CD14-positive monocyte (primary cell): Measurements from ENCODE around the gene CRADD. TPM values are rescaled to one million over a fixed set of nuclear protein-coding genes. Genes with fewer than 3 reads are reported as not detected.

ENCODE experiments used
- DNase-seq, 3 donors: peaks; one replicate each; pipeline ENCODE4 v3.0.0-alpha.2; 2011 to 2022
- H2AFZ ChIP-seq: 2 replicates; pipeline ENCODE4 v1.6.0; 2012; ENCODE audit warnings: mild to moderate bottlenecking, low read depth, low read length, inconsistent platforms; ENCODE audit not compliant: insufficient read depth, poor library complexity, severe bottlenecking
- H3K27ac ChIP-seq, 2 donors: 1 replicate in 1 of 2; 2 replicates in 1 of 2; pipeline ENCODE4 v1.5.1; 2012 to 2013; ENCODE audit warnings: low read length in 2 of 2, control low read depth in 1 of 2, inconsistent platforms in 1 of 2, low read depth in 1 of 2, mild to moderate bottlenecking in 1 of 2
- H3K27me3 ChIP-seq, 2 donors: one replicate each; pipeline versions ENCODE4 v1.6.0 to v1.6.1; 2011 to 2013; ENCODE audit warnings: low read length in 2 of 2; ENCODE audit not compliant: control insufficient read depth in 2 of 2, insufficient read depth in 2 of 2
- H3K36me3 ChIP-seq, 2 donors: replicated peaks in 1 of 2; 1 replicate in 1 of 2; 2 replicates in 1 of 2; pipeline versions ENCODE4 v1.5.1 to v1.6.1; 2012 to 2013; ENCODE audit warnings: low read length in 2 of 2, control low read depth in 1 of 2, inconsistent platforms in 1 of 2, mild to moderate bottlenecking in 1 of 2; ENCODE audit not compliant: insufficient read depth in 2 of 2, control insufficient read depth in 1 of 2
- H3K4me1 ChIP-seq, 2 donors: 1 replicate in 1 of 2; 2 replicates in 1 of 2; pipeline versions ENCODE4 v1.5.1 to v1.6.1; 2012 to 2013; ENCODE audit warnings: low read length in 2 of 2, control low read depth in 1 of 2, inconsistent platforms in 1 of 2, mild to moderate bottlenecking in 1 of 2, moderate library complexity in 1 of 2; ENCODE audit not compliant: insufficient read depth in 2 of 2, control insufficient read depth in 1 of 2
- H3K4me2 ChIP-seq: replicated peaks from 2 replicates; pipeline ENCODE3; 2012; ENCODE audit warnings: low read length, moderate library complexity, mild to moderate bottlenecking; ENCODE audit not compliant: poor library complexity, severe bottlenecking; ENCODE audit errors: extremely low read depth
- H3K4me3 ChIP-seq, 3 experiments: fragments of 200-600 bp in 1 of 3; sonication (generic) in 1 of 3; replicated peaks in 1 of 3; 1 replicate in 2 of 3; 2 replicates in 1 of 3; pipeline ENCODE4 v1.5.1; 2011 to 2013; ENCODE audit warnings: low read length in 3 of 3, mild to moderate bottlenecking in 3 of 3, control low read depth in 2 of 3, low read depth in 2 of 3, inconsistent platforms in 1 of 3, moderate library complexity in 1 of 3
- H3K79me2 ChIP-seq: 2 replicates; pipeline ENCODE4 v1.6.0; 2012; ENCODE audit warnings: mild to moderate bottlenecking, control low read depth, inconsistent platforms, low read length, moderate library complexity; ENCODE audit not compliant: insufficient read depth
- H3K9ac ChIP-seq: 2 replicates; pipeline ENCODE4 v1.6.0; 2017; ENCODE audit warnings: low read length, mild to moderate bottlenecking; ENCODE audit not compliant: insufficient read depth, poor library complexity, severe bottlenecking
- H3K9me3 ChIP-seq, 2 donors: replicated peaks in 1 of 2; 1 replicate in 1 of 2; 2 replicates in 1 of 2; pipeline versions ENCODE4 v1.5.1 to v1.6.1; 2012 to 2013; ENCODE audit warnings: low read length in 2 of 2, control low read depth in 1 of 2; ENCODE audit not compliant: control insufficient read depth in 1 of 2, insufficient read depth in 1 of 2
- H4K20me1 ChIP-seq: 2 replicates; pipeline ENCODE4 v1.6.0; 2012; ENCODE audit warnings: mild to moderate bottlenecking, low read length, control low read depth, moderate library complexity; ENCODE audit not compliant: insufficient read depth
- H3K27ac Mint-ChIP-seq, 7 donors: one replicate each; pipeline ENCODE4 v1.8.0; 2020; ENCODE audit warnings: mild to moderate bottlenecking in 7 of 7, mixed read lengths in 7 of 7, moderate library complexity in 6 of 7, inconsistent platforms in 2 of 7
- H3K27me3 Mint-ChIP-seq, 3 donors: one replicate each; pipeline ENCODE4 v1.8.0; 2021 to 2022; ENCODE audit warnings: low read depth in 3 of 3, mild to moderate bottlenecking in 3 of 3, mixed read lengths in 3 of 3, moderate library complexity in 3 of 3, inconsistent platforms in 1 of 3
- H3K36me3 Mint-ChIP-seq, 2 donors: one replicate each; pipeline ENCODE4 v1.8.0; 2020; ENCODE audit warnings: mixed read lengths in 2 of 2, inconsistent platforms in 1 of 2, mild to moderate bottlenecking in 1 of 2
- H3K4me1 Mint-ChIP-seq: one replicate; pipeline ENCODE4 v1.8.0; 2020; ENCODE audit warnings: mild to moderate bottlenecking, mixed read lengths
- H3K4me3 Mint-ChIP-seq, 2 donors: one replicate each; pipeline ENCODE4 v1.8.0; 2020; ENCODE audit warnings: mild to moderate bottlenecking in 2 of 2, mixed read lengths in 2 of 2, moderate library complexity in 1 of 2
- H3K9me3 Mint-ChIP-seq, 7 donors: one replicate each; pipeline ENCODE4 v1.8.0; 2020 to 2022; ENCODE audit warnings: mixed read lengths in 7 of 7, mild to moderate bottlenecking in 6 of 7, moderate library complexity in 6 of 7, inconsistent platforms in 2 of 7
- intact Hi-C, 2 donors: fragments of 100-400 bp; cut with micrococcal nuclease; formaldehyde crosslinking; loops; one replicate each; pipeline versions ENCODE4 v1.15.0 to v1.15.1; 2023
- polyA plus RNA-seq, 3 donors: library from polyadenylated mRNA; depleted of rRNA in 1 of 3; unstranded in 2 of 3; stranded (reverse) in 1 of 3; fragments of 300-500 nt in 2 of 3; fragments of >200 nt in 1 of 3; fragmentation: Illumina TruSeq in 2 of 3; gene quantifications; 1 replicate in 2 of 3; 2 replicates in 1 of 3; pipeline ENCODE4 v1.2.3, GENCODE V29; 2012 to 2021
- TF ChIP-seq, protein P1 (sequence below): fragments of 200-600 bp; IDR thresholded peaks from one replicate; pipeline ENCODE4 v1.8.0; 2022; ENCODE audit warnings: antibody characterized with exemption, mild to moderate bottlenecking

Gene CRADD
- polyA plus RNA-seq, 3 donors = 5.6 to 12.2 (median 11.2) TPM

DNA sequence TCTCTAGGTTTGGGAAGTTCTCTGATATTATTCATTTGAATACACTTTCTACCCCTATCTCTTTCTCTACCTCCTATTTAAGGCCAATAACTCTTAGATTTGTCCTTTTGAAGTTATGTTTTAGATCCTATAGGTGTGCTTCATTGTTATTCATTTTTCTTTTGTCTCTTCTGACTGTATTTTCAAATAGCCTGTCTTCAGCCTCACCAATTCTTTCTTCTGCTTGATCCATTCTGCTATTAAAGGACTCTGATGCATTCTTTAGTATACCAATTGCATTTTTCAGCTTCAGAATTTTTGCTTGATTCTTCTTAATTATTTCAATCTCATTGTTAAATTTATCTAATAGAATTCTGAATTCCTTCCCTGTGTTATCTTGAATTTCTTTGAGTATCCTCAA lies 199.2 kb downstream of the CRADD start:
- Histone ChIP-seq H3K27ac (no peak overlapping the region), H3K4me2 (no peak overlapping the region), H3K9me3 (peaks cover 11 to 20% of the 10 kb centered on the region in 2 donors), H3K9ac (no peak overlapping the region), H3K4me3 (no peak overlapping the region), H3K79me2 (no peaks in the 10 kb centered on the region), H2AFZ (no peak overlapping the region), H4K20me1 (no peaks in the 10 kb centered on the region), H3K27me3 (no peaks in the 10 kb centered on the region), H3K4me1 (no peaks in the 10 kb centered on the region), H3K36me3 (no peaks in the 10 kb centered on the region)
- DNase-seq = no peak
- peaks cover 1 to 3% (median 1%) of the 10 kb centered on the region in 3 donors for H3K27me3 Mint-ChIP-seq
- no peaks in the 10 kb centered on the region for H3K4me1 Mint-ChIP-seq
- TF ChIP-seq, protein P1, sequence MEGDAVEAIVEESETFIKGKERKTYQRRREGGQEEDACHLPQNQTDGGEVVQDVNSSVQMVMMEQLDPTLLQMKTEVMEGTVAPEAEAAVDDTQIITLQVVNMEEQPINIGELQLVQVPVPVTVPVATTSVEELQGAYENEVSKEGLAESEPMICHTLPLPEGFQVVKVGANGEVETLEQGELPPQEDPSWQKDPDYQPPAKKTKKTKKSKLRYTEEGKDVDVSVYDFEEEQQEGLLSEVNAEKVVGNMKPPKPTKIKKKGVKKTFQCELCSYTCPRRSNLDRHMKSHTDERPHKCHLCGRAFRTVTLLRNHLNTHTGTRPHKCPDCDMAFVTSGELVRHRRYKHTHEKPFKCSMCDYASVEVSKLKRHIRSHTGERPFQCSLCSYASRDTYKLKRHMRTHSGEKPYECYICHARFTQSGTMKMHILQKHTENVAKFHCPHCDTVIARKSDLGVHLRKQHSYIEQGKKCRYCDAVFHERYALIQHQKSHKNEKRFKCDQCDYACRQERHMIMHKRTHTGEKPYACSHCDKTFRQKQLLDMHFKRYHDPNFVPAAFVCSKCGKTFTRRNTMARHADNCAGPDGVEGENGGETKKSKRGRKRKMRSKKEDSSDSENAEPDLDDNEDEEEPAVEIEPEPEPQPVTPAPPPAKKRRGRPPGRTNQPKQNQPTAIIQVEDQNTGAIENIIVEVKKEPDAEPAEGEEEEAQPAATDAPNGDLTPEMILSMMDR = no peak
- intact Hi-C loops = no loop called here
- H3K27ac Mint-ChIP-seq = no peak overlapping the region
- H3K9me3 Mint-ChIP-seq = peaks cover 12 to 47% (median 34%) of the 10 kb centered on the region in 7 donors
- H3K36me3 Mint-ChIP-seq = peaks cover 0 to 3% of the 10 kb centered on the region in 2 donors
- H3K4me3 Mint-ChIP-seq = no peak overlapping the region

DNA sequence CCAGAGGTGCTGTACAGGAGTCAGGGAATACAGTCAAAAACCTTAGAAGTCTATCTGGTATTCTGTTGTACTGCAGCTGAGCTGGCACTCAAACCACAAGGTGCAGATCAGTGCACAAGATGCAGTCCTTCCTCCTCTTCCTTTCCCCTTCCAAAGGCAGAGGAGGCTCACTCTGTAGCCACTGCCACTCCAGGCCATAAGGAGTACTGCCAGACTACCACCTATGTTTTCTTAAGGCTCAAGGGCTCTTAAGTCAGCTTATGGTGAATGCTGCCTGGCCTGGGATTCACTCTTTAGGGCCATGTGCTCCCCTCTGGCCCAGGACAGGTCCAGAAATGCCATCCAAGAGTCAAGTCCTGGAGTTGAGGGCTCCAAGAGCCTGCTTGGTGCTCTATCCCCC lies 200.3 kb downstream of the CRADD start:
- intact Hi-C loops = no loop called here
- no peak for DNase-seq
- no peak overlapping the region for H3K9ac ChIP-seq
- no peak overlapping the region for H3K4me3 ChIP-seq
- Mint-ChIP-seq H3K4me1 (no peaks in the 10 kb centered on the region), H3K9me3 (peaks cover 12 to 40% (median 29%) of the 10 kb centered on the region in 7 donors), H3K27ac (no peak overlapping the region), H3K36me3 (peaks cover 0 to 3% of the 10 kb centered on the region in 2 donors), H3K4me3 (no peak overlapping the region), H3K27me3 (peaks cover 1 to 3% (median 1%) of the 10 kb centered on the region in 3 donors)
- H2AFZ ChIP-seq = no peak overlapping the region
- no peaks in the 10 kb centered on the region for H3K36me3 ChIP-seq
- no peaks in the 10 kb centered on the region for H3K79me2 ChIP-seq
- H3K4me1 ChIP-seq = no peaks in the 10 kb centered on the region
- H3K4me2 ChIP-seq = no peak overlapping the region
- peaks cover 11 to 13% of the 10 kb centered on the region in 2 donors for H3K9me3 ChIP-seq
- no peak overlapping the region for H3K27ac ChIP-seq
- TF ChIP-seq, protein P1 = no peak
- H4K20me1 ChIP-seq = no peaks in the 10 kb centered on the region
- no peaks in the 10 kb centered on the region for H3K27me3 ChIP-seq
